ENCODE results near the gene B3GNT4.
"Not testable (repeated sequence)": the region's sequence is repeated elsewhere in the genome, so short reads cannot be mapped to it uniquely, and the experiment has no call there.

B3GNT4 gene

GRCh38 chr12:122203301-122204166, at the start of gene B3GNT4:
Gene B3GNT4 (plus strand): TSS chr12:122203709. CDS start chr12:122204619, 910 bp downstream.
- DNase-seq (ENCODE audit: low read depth, low spot score) = no peak

GRCh38 chr12:122155705-122156104, 47.8 kb upstream of the B3GNT4 start:
- DNase-seq (ENCODE audit: low read depth, low spot score) = no peak

GRCh38 chr12:122158700-122159285, 44.7 kb upstream of the B3GNT4 start:
- DNase-seq (ENCODE audit: low read depth, low spot score) = no peak

- no peak for DNase-seq (ENCODE audit: low read depth, low spot score)
These were observed 43.6 kb upstream of the B3GNT4 start for GRCh38 chr12:122159882-122160281.

- DNase-seq (ENCODE audit: low read depth, low spot score) = no peak
These were observed 42.7 kb upstream of the B3GNT4 start for GRCh38 chr12:122160761-122161160.

- DNase-seq (ENCODE audit: low read depth, low spot score) = no peak
These were observed 41.8 kb upstream of the B3GNT4 start for GRCh38 chr12:122161682-122162081.

GRCh38 chr12:122162976-122163375, 40.5 kb upstream of the B3GNT4 start:
- no peak for DNase-seq (ENCODE audit: low read depth, low spot score)

GRCh38 chr12:122166422-122167349, 36.8 kb upstream of the B3GNT4 start:
- DNase-seq (ENCODE audit: low read depth, low spot score) = no peak

- DNase-seq (ENCODE audit: low read depth, low spot score) = no peak
These were observed 36.1 kb upstream of the B3GNT4 start for GRCh38 chr12:122167356-122167925.

- no peak for DNase-seq (ENCODE audit: low read depth, low spot score)
These were observed 35.0 kb upstream of the B3GNT4 start for GRCh38 chr12:122168492-122168891.

GRCh38 chr12:122171399-122171798, 32.1 kb upstream of the B3GNT4 start:
- no peak for DNase-seq (ENCODE audit: low read depth, low spot score)

- no peak for DNase-seq (ENCODE audit: low read depth, low spot score)
These were observed 31.1 kb upstream of the B3GNT4 start for GRCh38 chr12:122172262-122172939.

GRCh38 chr12:122174155-122174845, 29.2 kb upstream of the B3GNT4 start, which contains the start of gene IL31:
Gene IL31 (minus strand): TSS chr12:122174221. CDS start chr12:122174172, 49 bp downstream.
- DNase-seq (ENCODE audit: low read depth, low spot score) = no peak

GRCh38 chr12:122176473-122176872, 27.0 kb upstream of the B3GNT4 start:
- not testable (repeated sequence) for DNase-seq (ENCODE audit: low read depth, low spot score)

GRCh38 chr12:122182887-122183587, 20.5 kb upstream of the B3GNT4 start, which contains the start of gene LRRC43:
Gene LRRC43 (plus strand): TSS chr12:122183123. CDS start chr12:122183145, 22 bp downstream.
- DNase-seq (ENCODE audit: low read depth, low spot score) = no peak

GRCh38 chr12:122183588-122183940, 19.9 kb upstream of the B3GNT4 start:
- DNase-seq (ENCODE audit: low read depth, low spot score) = no peak

GRCh38 chr12:122184517-122184916, 19.0 kb upstream of the B3GNT4 start:
- no peak for DNase-seq (ENCODE audit: low read depth, low spot score)

GRCh38 chr12:122185079-122185478, 18.4 kb upstream of the B3GNT4 start:
- no peak for DNase-seq (ENCODE audit: low read depth, low spot score)

- DNase-seq (ENCODE audit: low read depth, low spot score) = no peak
These were observed 17.9 kb upstream of the B3GNT4 start for GRCh38 chr12:122185494-122186082.

All from smooth muscle cell of the brain vasculature (primary cell).